T-helper 1 cell treated with Interleukin-12 subunit alpha and Interleukin-12 subunit beta and Interleukin-4 antibody, amounts not matched to agents 30 ng/mL and 1 ng/mL, for 36 hours (primary cell): ENCODE data around the gene SLC35C1. TPM values are rescaled to one million over a fixed set of nuclear protein-coding genes. Genes with fewer than 3 reads are reported as not detected.
"Not testable (repeated sequence)": the region's sequence is repeated elsewhere in the genome, so short reads cannot be mapped to it uniquely, and the experiment has no call there.

Experiments
- intact Hi-C: fragments of 100-400 bp; cut with micrococcal nuclease; formaldehyde crosslinking; loops from one replicate; pipeline ENCODE4 v1.15.1; 2024
- total RNA-seq: library from RNA; stranded (reverse); gene quantifications from 2 replicates; pipeline ENCODE4 v1.2.3, GENCODE V29; 2022

The SLC35C1 gene
- total RNA-seq, 1 donor from 2014 or later = 24.4 TPM

- intact Hi-C loops = loop anchor here (10.0 kb wide), 2 partner anchors 1715 to 1745 kb away; partner anchors contain the start of genes ACCS and EXT2
Measured at GRCh38 chr11:45809456-45810395, 4.8 kb downstream of the SLC35C1 start.

- intact Hi-C loops = no loop called here
Measured at GRCh38 chr11:45810431-45811108, 5.6 kb downstream of the SLC35C1 start.

GRCh38 chr11:45811109-45811435 lies 6.1 kb downstream of the SLC35C1 start:
- intact Hi-C loops = no loop called here

- intact Hi-C loops = no loop called here
Measured at GRCh38 chr11:45811571-45812290, 6.8 kb downstream of the SLC35C1 start.

- intact Hi-C loops = no loop called here
Measured at GRCh38 chr11:45812581-45813548, 7.9 kb downstream of the SLC35C1 start.

GRCh38 chr11:45815747-45816146 lies 10.8 kb downstream of the SLC35C1 start:
- intact Hi-C loops = no loop called here

- intact Hi-C loops = no loop called here
Measured at GRCh38 chr11:45816614-45817013, 11.7 kb downstream of the SLC35C1 start.

- intact Hi-C loops = no loop called here
Measured at GRCh38 chr11:45817191-45817590, 12.2 kb downstream of the SLC35C1 start.

GRCh38 chr11:45818961-45819605 lies 14.1 kb downstream of the SLC35C1 start:
- intact Hi-C loops = no loop called here

- intact Hi-C loops = no loop called here
Measured at GRCh38 chr11:45820211-45820857, 15.4 kb downstream of the SLC35C1 start.

- intact Hi-C loops = not testable (repeated sequence)
Measured at GRCh38 chr11:45826492-45826891, 21.5 kb downstream of the SLC35C1 start.

GRCh38 chr11:45827123-45827522 lies 22.2 kb downstream of the SLC35C1 start:
- intact Hi-C loops = no loop called here

GRCh38 chr11:45828996-45829395 lies 24.0 kb downstream of the SLC35C1 start:
- intact Hi-C loops = no loop called here

GRCh38 chr11:45830596-45830995 lies 25.6 kb downstream of the SLC35C1 start:
- intact Hi-C loops = no loop called here

- intact Hi-C loops = no loop called here
Measured at GRCh38 chr11:45832811-45833441, 28.0 kb downstream of the SLC35C1 start.

- intact Hi-C loops = loop anchor here (1.0 kb wide), 2 partner anchors 10 to 28 kb away; partner anchors contain the start of gene SLC35C1
Measured at GRCh38 chr11:45833761-45834160, 28.8 kb downstream of the SLC35C1 start.

GRCh38 chr11:45834298-45834756 lies 29.4 kb downstream of the SLC35C1 start:
- intact Hi-C loops = loop anchor here (1.0 kb wide), 2 partner anchors 9 to 29 kb away; partner anchors contain the start of gene SLC35C1

- intact Hi-C loops = no loop called here
Measured at GRCh38 chr11:45839204-45839603, 34.3 kb downstream of the SLC35C1 start.

GRCh38 chr11:45840251-45840650 lies 35.3 kb downstream of the SLC35C1 start:
- intact Hi-C loops = loop anchor here (10.0 kb wide), 2 partner anchors 755 to 1275 kb away; partner anchors contain the start of genes AMBRA1 and CD82
